Adrenal gland (tissue), 5 donors: ENCODE results near the gene NKIRAS1.
A peak's percentile ranks its signal among the peaks of the same experiment; 100 is the strongest.

Experiments
- POLR2A ChIP-seq, 2 donors: fragments of 450-650 bp; IDR thresholded peaks; one replicate each; pipeline ENCODE4 v1.6.1; 2017; ENCODE audit warnings: antibody characterized with exemption in 2 of 2, mild to moderate bottlenecking in 2 of 2, moderate library complexity in 1 of 2
- TF ChIP-seq, protein P1 (sequence below), 6 experiments: fragments of 450-650 bp in 4 of 6; fragments of 200-600 bp in 2 of 6; sonication (generic) in 1 of 6; IDR thresholded peaks; 1 replicate in 5 of 6; 2 replicates in 1 of 6; pipeline versions ENCODE4 v1.5.1 to v1.8.0; 2016 to 2021; ENCODE audit warnings: antibody characterized with exemption in 6 of 6, mild to moderate bottlenecking in 2 of 6, moderate library complexity in 1 of 6
- donor health status: DM: no; HTN: no; CAD: no.

DNA sequence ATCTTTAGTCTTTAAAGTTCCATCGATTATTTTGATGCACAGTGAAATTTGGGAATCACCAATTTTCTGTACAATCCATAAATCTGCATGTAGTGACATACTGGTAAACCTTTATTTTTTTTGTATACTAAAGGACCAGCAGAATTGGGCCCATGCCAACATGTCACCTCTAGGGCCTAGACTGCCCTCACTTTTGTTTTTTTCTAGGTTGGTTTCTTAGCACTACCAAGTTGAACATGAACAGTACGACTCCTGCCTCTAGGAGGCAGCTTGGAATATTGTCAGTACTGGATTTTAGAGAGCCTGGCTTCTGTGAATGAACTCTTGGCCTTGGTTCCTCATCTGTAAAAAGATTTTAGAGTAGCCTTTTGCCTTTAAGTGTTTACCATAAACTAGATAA is 32.3 kb downstream of the NKIRAS1 start:
- TF ChIP-seq POLR2A (IDR thresholded peaks at IDR 0.05), result no peak
- TF ChIP-seq, protein P1, sequence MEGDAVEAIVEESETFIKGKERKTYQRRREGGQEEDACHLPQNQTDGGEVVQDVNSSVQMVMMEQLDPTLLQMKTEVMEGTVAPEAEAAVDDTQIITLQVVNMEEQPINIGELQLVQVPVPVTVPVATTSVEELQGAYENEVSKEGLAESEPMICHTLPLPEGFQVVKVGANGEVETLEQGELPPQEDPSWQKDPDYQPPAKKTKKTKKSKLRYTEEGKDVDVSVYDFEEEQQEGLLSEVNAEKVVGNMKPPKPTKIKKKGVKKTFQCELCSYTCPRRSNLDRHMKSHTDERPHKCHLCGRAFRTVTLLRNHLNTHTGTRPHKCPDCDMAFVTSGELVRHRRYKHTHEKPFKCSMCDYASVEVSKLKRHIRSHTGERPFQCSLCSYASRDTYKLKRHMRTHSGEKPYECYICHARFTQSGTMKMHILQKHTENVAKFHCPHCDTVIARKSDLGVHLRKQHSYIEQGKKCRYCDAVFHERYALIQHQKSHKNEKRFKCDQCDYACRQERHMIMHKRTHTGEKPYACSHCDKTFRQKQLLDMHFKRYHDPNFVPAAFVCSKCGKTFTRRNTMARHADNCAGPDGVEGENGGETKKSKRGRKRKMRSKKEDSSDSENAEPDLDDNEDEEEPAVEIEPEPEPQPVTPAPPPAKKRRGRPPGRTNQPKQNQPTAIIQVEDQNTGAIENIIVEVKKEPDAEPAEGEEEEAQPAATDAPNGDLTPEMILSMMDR (IDR thresholded peaks at IDR 0.05), result peak in 2 of 6 experiments; percentile 20 to 23
